DMS 273 (cell line): ENCODE data around the gene TUBB8B.
"Not testable (repeated sequence)": the region's sequence is repeated elsewhere in the genome, so short reads cannot be mapped to it uniquely, and the experiment has no call there.

Experiments used
- DNase-seq: peaks from one replicate; lab custom pipeline; 2025; ENCODE audit not compliant: unreplicated experiment; lab: John Stamatoyannopoulos, UW

The TUBB8B gene

GRCh38 chr18:49176-49665 is at the start of gene TUBB8B:
Gene TUBB8B, minus strand, starts transcription at chr18:49615. Its CDS starts 58 bp downstream, at chr18:49557.
- DNase-seq: not testable (repeated sequence)

- DNase-seq: not testable (repeated sequence)
These were observed 48.0 kb upstream of the TUBB8B start for GRCh38 chr18:97252-97914.

DNA sequence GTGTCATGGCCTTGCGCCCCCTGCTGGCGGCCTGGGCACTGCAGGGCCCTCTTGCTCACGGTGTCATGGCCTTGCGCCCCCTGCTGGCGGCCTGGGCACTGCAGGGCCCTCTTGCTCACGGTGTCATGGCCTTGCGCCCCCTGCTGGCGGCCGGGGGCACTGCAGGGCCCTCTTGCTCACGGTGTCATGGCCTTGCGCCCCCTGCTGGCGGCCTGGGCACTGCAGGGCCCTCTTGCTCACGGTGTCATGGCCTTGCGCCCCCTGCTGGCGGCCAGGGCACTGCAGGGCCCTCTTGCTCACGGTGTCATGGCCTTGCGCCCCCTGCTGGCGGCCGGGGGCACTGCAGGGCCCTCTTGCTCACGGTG is 47.3 kb upstream of the TUBB8B start:
- DNase-seq: not testable (repeated sequence)

- peak; percentile 30 for DNase-seq
These were observed 46.8 kb upstream of the TUBB8B start for GRCh38 chr18:96101-96766.

- DNase-seq: not testable (repeated sequence)
These were observed 46.2 kb upstream of the TUBB8B start for GRCh38 chr18:95580-95979.

GRCh38 chr18:93897-94408 is 44.5 kb upstream of the TUBB8B start:
- not testable (repeated sequence) for DNase-seq

DNA sequence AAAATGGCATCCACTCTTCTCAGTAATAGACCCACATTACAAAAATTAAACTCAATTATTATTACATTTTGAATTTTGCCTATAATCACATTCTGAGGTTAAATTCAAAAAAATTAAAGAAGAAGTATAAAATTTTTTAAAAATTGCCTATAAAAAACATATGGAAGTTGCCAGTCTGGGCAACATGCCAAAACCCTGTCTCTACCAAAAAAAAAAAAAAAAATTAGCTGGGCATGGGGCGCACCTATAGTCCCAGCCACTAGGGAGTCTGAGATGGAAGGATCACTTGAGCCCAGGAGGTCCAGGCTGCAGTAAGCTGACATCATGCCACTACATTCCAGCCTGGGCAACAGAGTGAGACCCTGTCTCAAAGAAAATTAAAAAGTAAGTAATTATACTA is 42.1 kb upstream of the TUBB8B start:
- DNase-seq: peak; percentile 53

DNA sequence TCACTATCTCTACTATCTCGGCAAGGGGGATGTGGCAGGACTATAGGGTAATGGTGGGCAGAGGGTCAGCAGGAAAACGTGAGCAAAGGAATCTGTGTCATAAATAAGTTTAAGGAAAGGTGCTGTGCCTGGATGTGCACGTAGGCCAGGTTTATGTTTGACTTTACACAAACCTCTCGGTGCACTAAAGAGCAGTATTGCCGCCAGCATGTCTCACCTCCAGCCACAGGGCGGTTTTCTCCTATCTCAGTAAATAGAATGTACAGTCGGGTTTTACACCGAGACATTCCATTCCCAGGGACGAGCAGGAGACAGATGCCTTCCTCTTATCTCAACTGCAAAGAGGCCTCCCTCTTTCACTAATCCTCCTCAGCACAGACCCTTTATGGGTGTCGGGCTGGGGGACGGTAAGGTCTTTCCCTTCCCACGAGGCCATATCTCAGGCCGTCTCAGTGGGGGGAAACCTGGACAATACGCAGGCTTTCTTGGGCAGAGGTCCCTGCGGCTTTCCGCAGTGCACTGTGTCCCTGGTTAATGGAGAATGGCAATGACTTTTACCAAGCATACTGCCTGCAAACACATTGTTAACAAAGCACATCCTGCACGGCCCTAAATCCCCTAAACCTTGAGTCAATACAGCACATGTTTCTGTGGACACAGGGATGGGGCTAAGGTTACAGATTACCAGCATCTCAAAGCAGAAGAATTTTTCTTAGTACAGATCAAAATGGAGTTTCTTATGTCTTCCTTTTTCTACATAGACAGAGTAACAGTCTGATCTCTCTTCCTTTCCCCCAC is 41.2 kb upstream of the TUBB8B start:
- not testable (repeated sequence) for DNase-seq

DNA sequence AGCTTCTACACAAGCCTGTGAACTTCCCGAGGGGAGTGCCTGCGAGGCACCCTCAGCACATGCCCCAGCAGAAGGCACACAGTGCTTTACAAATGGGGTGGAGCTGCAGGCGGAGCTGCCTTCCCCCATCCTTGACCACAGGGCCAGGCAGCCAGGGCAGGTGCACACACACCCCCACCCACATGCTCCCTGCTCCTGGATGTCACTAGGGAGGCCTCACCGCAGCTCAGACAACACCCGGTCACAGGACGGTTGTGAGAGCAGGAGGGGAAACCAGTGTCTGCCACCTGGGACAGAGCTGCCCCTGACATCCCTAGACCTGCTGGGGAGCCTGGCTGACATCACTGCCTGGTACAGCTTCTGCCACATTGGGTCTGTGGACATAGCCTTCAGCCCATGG is 39.7 kb upstream of the TUBB8B start:
- DNase-seq: not testable (repeated sequence)

DNA sequence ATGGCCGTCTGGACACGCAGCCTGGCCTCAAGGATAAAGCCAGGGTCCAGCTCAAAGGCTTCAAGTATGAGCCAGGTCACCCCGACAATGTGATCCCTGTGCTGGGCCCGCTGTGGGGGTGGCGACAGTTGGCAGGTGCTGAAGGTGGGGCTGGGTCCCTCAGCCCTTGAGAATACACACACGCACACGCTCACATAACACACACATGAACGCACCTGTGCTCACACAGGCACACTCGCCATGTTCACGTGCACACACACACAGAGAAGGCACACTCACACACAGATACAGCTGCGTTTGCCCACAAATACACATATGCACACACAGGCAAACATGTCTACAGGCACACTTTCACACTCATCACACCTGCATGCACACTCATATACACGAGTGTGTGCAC is 35.4 kb upstream of the TUBB8B start:
- DNase-seq: not testable (repeated sequence)

GRCh38 chr18:82626-83209 is 33.3 kb upstream of the TUBB8B start:
- not testable (repeated sequence) for DNase-seq

DNA sequence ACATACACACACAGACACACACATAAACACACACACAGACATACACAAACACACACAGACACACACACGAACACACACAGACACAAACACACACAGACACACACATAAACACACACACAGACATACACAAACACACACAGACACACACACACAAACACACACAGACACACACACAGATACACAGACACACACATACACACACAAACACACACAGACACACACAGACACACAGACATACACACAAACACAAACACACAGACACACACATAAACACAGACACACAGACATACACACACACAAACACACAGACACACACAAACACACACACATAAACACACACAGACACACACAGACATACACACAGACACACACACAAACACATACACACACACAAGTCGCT is 31.5 kb upstream of the TUBB8B start:
- DNase-seq: not testable (repeated sequence)

DNA sequence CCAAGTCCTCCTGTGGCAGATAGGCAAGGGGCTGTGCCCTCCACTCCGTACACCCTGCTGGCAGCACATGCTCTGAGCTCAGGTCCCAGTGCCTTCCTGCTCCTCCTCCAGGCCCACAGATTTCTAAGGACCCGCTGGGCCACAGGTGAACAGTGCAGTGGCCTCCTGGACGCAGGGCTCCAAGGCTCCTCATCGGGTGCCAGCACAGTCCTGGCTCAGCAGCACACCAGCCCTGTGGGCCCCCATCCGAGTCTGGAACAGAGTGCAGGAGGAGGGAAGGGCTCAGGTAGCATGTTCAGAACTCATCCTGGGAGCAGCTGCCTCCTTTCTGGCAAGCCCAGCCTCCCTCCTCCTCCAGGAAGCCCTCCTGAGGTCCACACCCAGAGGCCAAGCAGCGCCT is 30.8 kb upstream of the TUBB8B start:
- not testable (repeated sequence) for DNase-seq

- DNase-seq: not testable (repeated sequence)
These were observed 26.2 kb upstream of the TUBB8B start for GRCh38 chr18:75525-76160.

GRCh38 chr18:73181-73777 is 23.9 kb upstream of the TUBB8B start:
- DNase-seq: peak; percentile 21

DNA sequence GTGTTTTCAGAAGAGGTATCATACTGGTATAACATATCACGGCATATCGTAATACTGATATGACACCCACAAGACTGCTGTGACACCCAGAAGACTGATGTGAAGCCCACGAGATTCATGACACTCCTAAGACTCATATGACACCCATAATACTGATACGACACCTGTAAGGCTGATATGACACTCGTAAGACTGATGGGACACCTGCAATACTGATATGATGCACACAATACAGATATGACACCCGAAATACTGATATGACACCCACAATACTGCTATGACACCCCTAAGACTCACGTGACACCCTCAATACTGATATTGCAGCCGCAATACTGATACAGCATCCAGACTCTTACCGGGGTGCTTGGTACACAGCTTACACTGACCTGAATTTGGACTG is 18.3 kb upstream of the TUBB8B start:
- not testable (repeated sequence) for DNase-seq

- DNase-seq: not testable (repeated sequence)
These were observed 14.9 kb upstream of the TUBB8B start for GRCh38 chr18:64279-64678.

- not testable (repeated sequence) for DNase-seq
These were observed 14.2 kb upstream of the TUBB8B start for GRCh38 chr18:63656-64055.

GRCh38 chr18:54388-54787 is 5.0 kb upstream of the TUBB8B start:
- DNase-seq: not testable (repeated sequence)

DNA sequence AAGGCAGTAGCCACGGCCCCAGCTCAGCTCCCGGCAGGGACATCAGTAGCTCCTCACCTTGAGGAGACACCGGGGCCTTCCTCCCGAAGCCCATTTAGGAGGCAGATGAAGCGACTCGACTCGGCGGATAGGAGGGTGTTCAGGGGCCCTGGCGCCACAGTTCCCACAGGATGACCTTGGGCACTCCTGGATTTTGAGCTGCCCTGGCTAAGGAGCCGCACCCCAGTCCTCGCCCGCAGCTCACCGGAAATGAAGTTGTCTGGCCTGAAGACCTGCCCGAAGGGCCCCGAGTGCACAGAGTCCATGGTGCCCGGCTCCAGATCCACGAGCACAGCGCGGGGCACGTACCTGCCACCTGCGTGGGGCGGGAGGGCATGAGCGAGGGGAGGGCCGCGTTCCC is 719 bp downstream of the TUBB8B start:
- DNase-seq: not testable (repeated sequence)
